DLD1 (cell line): ENCODE results near the gene MED13L.

Experiments
- in situ Hi-C: cut with HindIII; loops from 2 replicates; pipeline ENCODE4 v1.10.0; 2017; ENCODE audit warnings: low sequenced_read_pairs

MED13L gene

GRCh38 chr12:116159593-116160200, 117.8 kb downstream of the MED13L start:
- in situ Hi-C loops = no loop called here

- in situ Hi-C loops = no loop called here
Measured at GRCh38 chr12:116159175-116159574, 118.3 kb downstream of the MED13L start.

GRCh38 chr12:116157845-116158267, 119.6 kb downstream of the MED13L start:
- in situ Hi-C loops = no loop called here

GRCh38 chr12:116156614-116157013, 120.9 kb downstream of the MED13L start:
- in situ Hi-C loops = no loop called here

- in situ Hi-C loops = no loop called here
Measured at GRCh38 chr12:116155383-116155782, 122.1 kb downstream of the MED13L start.

- in situ Hi-C loops = no loop called here
Measured at GRCh38 chr12:116153983-116154382, 123.5 kb downstream of the MED13L start.

- in situ Hi-C loops = no loop called here
Measured at GRCh38 chr12:116153113-116153512, 124.4 kb downstream of the MED13L start.

GRCh38 chr12:116152268-116152667, 125.2 kb downstream of the MED13L start:
- in situ Hi-C loops = no loop called here

GRCh38 chr12:116150452-116150851, 127.0 kb downstream of the MED13L start:
- in situ Hi-C loops = no loop called here

GRCh38 chr12:116150001-116150400, 127.5 kb downstream of the MED13L start:
- in situ Hi-C loops = no loop called here

GRCh38 chr12:116148844-116149243, 128.6 kb downstream of the MED13L start:
- in situ Hi-C loops = no loop called here

- in situ Hi-C loops = no loop called here
Measured at GRCh38 chr12:116146386-116146785, 131.1 kb downstream of the MED13L start.

GRCh38 chr12:116145451-116145850, 132.0 kb downstream of the MED13L start:
- in situ Hi-C loops = no loop called here

GRCh38 chr12:116144384-116144783, 133.1 kb downstream of the MED13L start:
- in situ Hi-C loops = no loop called here

- in situ Hi-C loops = no loop called here
Measured at GRCh38 chr12:116143909-116144308, 133.6 kb downstream of the MED13L start.

GRCh38 chr12:116142936-116143898, 134.3 kb downstream of the MED13L start:
- in situ Hi-C loops = no loop called here

GRCh38 chr12:116141833-116142162, 135.7 kb downstream of the MED13L start:
- in situ Hi-C loops = no loop called here

- in situ Hi-C loops = no loop called here
Measured at GRCh38 chr12:116141110-116141832, 136.2 kb downstream of the MED13L start.

- in situ Hi-C loops = no loop called here
Measured at GRCh38 chr12:116140529-116140928, 137.0 kb downstream of the MED13L start.

- in situ Hi-C loops = no loop called here
Measured at GRCh38 chr12:116138781-116139180, 138.7 kb downstream of the MED13L start.

- in situ Hi-C loops = no loop called here
Measured at GRCh38 chr12:116138364-116138763, 139.1 kb downstream of the MED13L start.

- in situ Hi-C loops = no loop called here
Measured at GRCh38 chr12:116137318-116137717, 140.2 kb downstream of the MED13L start.
